Pancreas (tissue), 10 donors: ENCODE measurements around the gene MYBPC3. TPM values are rescaled to one million over a fixed set of nuclear protein-coding genes. Genes with fewer than 3 reads are reported as not detected.

Experiments
- ATAC-seq, 4 donors: fragments of 200-7000 bp; cut with Tn5 transposase; one replicate each; pipeline versions ENCODE4 v1.8.0 to v1.9.1; 2020; ENCODE audit warnings: mild to moderate bottlenecking in 4 of 4, moderate library complexity in 4 of 4
- DNase-seq, 6 donors: peaks; one replicate each; pipeline ENCODE4 v3.0.0-alpha.2; 2020
- FAIRE-seq: peaks from 2 replicates; lab custom pipeline; 2012; peaks lifted over from hg19 to GRCh38; lab: Jason Lieb, UNC
- H3K27ac ChIP-seq, 4 donors: fragments of 200-600 bp; sonication (generic); 1 replicate in 3 of 4; 2 replicates in 1 of 4; pipeline versions ENCODE4 v1.5.0 to v1.8.0; 2020
- H3K27me3 ChIP-seq, 4 donors: fragments of 200-600 bp; one replicate each; pipeline ENCODE4 v1.8.0; 2021
- H3K36me3 ChIP-seq, 3 donors: fragments of 200-600 bp; sonication (generic) in 1 of 3; one replicate each; pipeline versions ENCODE4 v1.5.0 to v1.8.0; 2020 to 2021
- H3K4me1 ChIP-seq, 3 donors: fragments of 200-600 bp; one replicate each; pipeline ENCODE4 v1.8.0; 2021
- H3K4me3 ChIP-seq, 4 donors: fragments of 200-600 bp; sonication (generic) in 2 of 4; one replicate each; pipeline versions ENCODE4 v1.5.0 to v1.8.0; 2020 to 2021
- H3K9me3 ChIP-seq, 4 donors: fragments of 200-600 bp; one replicate each; pipeline ENCODE4 v1.8.0; 2021
- CTCF ChIP-seq, 4 donors: fragments of 200-600 bp; sonication (generic) in 3 of 4; IDR thresholded peaks; one replicate each; pipeline versions ENCODE4 v1.5.0 to v1.8.0; 2021; ENCODE audit warnings: antibody characterized with exemption in 4 of 4
- WGBS, 2 donors: extraction: QIAGEN DNeasy Blood & Tissue Kit; methylation state at CpG; one replicate each; pipeline ENCODE4 v1.1.7; 2013; 5-methylcytosine and 5-hydroxymethylcytosine counted together
- intact Hi-C, 3 donors: fragments of 100-400 bp; cut with DNase I; formaldehyde crosslinking; loops; one replicate each; pipeline versions ENCODE4 v1.11.1 to v1.14.2; 2022
- polyA plus RNA-seq, 2 donors: library from polyadenylated mRNA; stranded (reverse); fragments of 200-250 nt; gene quantifications; one replicate each; pipeline ENCODE4 v1.2.3, GENCODE V29; 2013
- total RNA-seq, 6 donors: library from RNA; stranded (reverse); fragmentation: NEBNext Ultra II Directional in 4 of 6; extraction: Animal tissue kit (Norgen Biotek cat#: 25700) in 4 of 6; gene quantifications; one replicate each; pipeline versions ENCODE4 v1.2.1 to v1.2.4, GENCODE V29; 2021 to 2023
- donor health status: healthy with polysubstance abuse.
- donor health status: DM: no; HTN: no; CAD: no; lungs with moderate emphysema.
- donor health status: DM: no; HTN: no; CAD: no.
- donor health status: control.
- donor health status: control.
- donor health status: Bipolar disorder and iron deficiency.
- donor health status: DM: yes; HTN: yes; CAD: no.
- donor health status: DM: no; HTN: no; CAD: no.
- donor health status: DM: no; HTN: no; CAD: no.
- donor health status: DM: yes; HTN: yes; CAD: no.

The MYBPC3 gene
- total and polyA plus RNA-seq, 8 donors = 0.06 to 1.0 (median 0.12) TPM; not detected in 2

GRCh38 chr11:47376107-47376524 lies 23.6 kb upstream of the MYBPC3 start:
- ATAC-seq (no peak), DNase-seq (no peak), FAIRE-seq (no peak)
- intact Hi-C loops = loop anchor here in 2 of 3 donors (5.0 to 10.0 kb wide), 2 partner anchors 69 to 71 kb away; partner anchors contain the start of gene RAPSN (in 2 of the 2)
- Histone ChIP-seq H3K9me3 (no peaks in the 10 kb centered on the region), H3K4me3 (peak overlapping the region in 1 of 4 donors; percentile 25), H3K4me1 (no peaks in the 10 kb centered on the region), H3K27ac (no peak overlapping the region), H3K27me3 (no peaks in the 10 kb centered on the region), H3K36me3 (no peaks in the 10 kb centered on the region)
- 73 to 77% methylated on average over 7 to 8 of the region's 8 CpGs for WGBS, 2 donors
- TF ChIP-seq CTCF (IDR thresholded peaks at IDR 0.05) = no peak

GRCh38 chr11:47375546-47376085 lies 23.1 kb upstream of the MYBPC3 start:
- no peak for ATAC-seq
- 75 to 83% methylated on average over 13 of the region's 13 CpGs for WGBS, 2 donors
- Histone ChIP-seq H3K36me3 (no peaks in the 10 kb centered on the region), H3K27ac (no peak overlapping the region), H3K4me3 (peak overlapping the region in 1 of 4 donors; percentile 25), H3K27me3 (no peaks in the 10 kb centered on the region), H3K9me3 (no peaks in the 10 kb centered on the region), H3K4me1 (no peaks in the 10 kb centered on the region)
- TF ChIP-seq CTCF (IDR thresholded peaks at IDR 0.05) = no peak
- intact Hi-C loops = loop anchor here in 2 of 3 donors (5.0 to 10.0 kb wide), 2 partner anchors 69 to 72 kb away; partner anchors contain the start of gene RAPSN (in 2 of the 2)
- FAIRE-seq = no peak
- no peak for DNase-seq

- Histone ChIP-seq H3K4me1 (no peaks in the 10 kb centered on the region), H3K27me3 (no peaks in the 10 kb centered on the region), H3K27ac (no peak overlapping the region), H3K9me3 (no peaks in the 10 kb centered on the region), H3K4me3 (peak overlapping the region in 1 of 4 donors; percentile 25), H3K36me3 (no peaks in the 10 kb centered on the region)
- ATAC-seq (no peak), DNase-seq (no peak), FAIRE-seq (no peak)
- no peak for TF ChIP-seq CTCF (IDR thresholded peaks at IDR 0.05)
- 62 to 77% methylated on average over 8 of the region's 8 CpGs for WGBS, 2 donors
- intact Hi-C loops = loop anchor here in 2 of 3 donors (5.0 to 10.0 kb wide), 2 partner anchors 70 to 72 kb away; partner anchors contain the start of gene RAPSN (in 2 of the 2)
These were observed 22.5 kb upstream of the MYBPC3 start for GRCh38 chr11:47375020-47375419.

GRCh38 chr11:47374720-47375019 lies 22.2 kb upstream of the MYBPC3 start:
- 72 to 81% methylated on average over 5 of the region's 5 CpGs for WGBS, 2 donors
- ATAC-seq = no peak

More at GRCh38 chr11:47374720-47375019, 22.2 kb upstream of the MYBPC3 start:
- DNase-seq (no peak), FAIRE-seq (no peak)
- Histone ChIP-seq H3K4me1 (no peaks in the 10 kb centered on the region), H3K4me3 (no peak overlapping the region), H3K9me3 (no peaks in the 10 kb centered on the region), H3K27me3 (no peaks in the 10 kb centered on the region), H3K27ac (no peak overlapping the region), H3K36me3 (no peaks in the 10 kb centered on the region)
- no peak for TF ChIP-seq CTCF (IDR thresholded peaks at IDR 0.05)
- intact Hi-C loops = loop anchor here in 2 of 3 donors (5.0 to 10.0 kb wide), 2 partner anchors 70 to 73 kb away; partner anchors contain the start of gene RAPSN (in 2 of the 2)
